Measurements from ENCODE around the gene CCDC170.

Gene CCDC170

GRCh38 chr6:151546941-151547659, 53.3 kb downstream of the CCDC170 start:
- DNase-seq = no peak

GRCh38 chr6:151548201-151548600, 54.4 kb downstream of the CCDC170 start:
- no peak for DNase-seq

GRCh38 chr6:151549790-151550189, 56.0 kb downstream of the CCDC170 start:
- DNase-seq = no peak

- no peak for DNase-seq
Measured at GRCh38 chr6:151550618-151551017, 56.8 kb downstream of the CCDC170 start.

GRCh38 chr6:151551223-151551857, 57.5 kb downstream of the CCDC170 start:
- DNase-seq = no peak

GRCh38 chr6:151553416-151554165, 59.8 kb downstream of the CCDC170 start:
- DNase-seq = no peak

- no peak for DNase-seq
Measured at GRCh38 chr6:151561238-151561637, 67.4 kb downstream of the CCDC170 start.

- DNase-seq = no peak
Measured at GRCh38 chr6:151564654-151565053, 70.8 kb downstream of the CCDC170 start.

- DNase-seq = no peak
Measured at GRCh38 chr6:151565940-151566339, 72.1 kb downstream of the CCDC170 start.

GRCh38 chr6:151566557-151566956, 72.7 kb downstream of the CCDC170 start:
- no peak for DNase-seq

GRCh38 chr6:151576633-151577032, 82.8 kb downstream of the CCDC170 start:
- no peak for DNase-seq

GRCh38 chr6:151577257-151577656, 83.4 kb downstream of the CCDC170 start:
- DNase-seq = no peak

- DNase-seq = no peak
Measured at GRCh38 chr6:151585741-151586140, 91.9 kb downstream of the CCDC170 start.

GRCh38 chr6:151589667-151590066, 95.8 kb downstream of the CCDC170 start:
- DNase-seq = no peak

GRCh38 chr6:151590742-151591141, 96.9 kb downstream of the CCDC170 start:
- no peak for DNase-seq

GRCh38 chr6:151592449-151593159, 98.8 kb downstream of the CCDC170 start:
- no peak for DNase-seq

GRCh38 chr6:151609146-151609902, 115.5 kb downstream of the CCDC170 start:
- no peak for DNase-seq

GRCh38 chr6:151610326-151610725, 116.5 kb downstream of the CCDC170 start:
- DNase-seq = no peak

GRCh38 chr6:151614630-151615029, 120.8 kb downstream of the CCDC170 start:
- no peak for DNase-seq

- no peak for DNase-seq
Measured at GRCh38 chr6:151616091-151616513, 122.3 kb downstream of the CCDC170 start.

- no peak for DNase-seq
Measured at GRCh38 chr6:151616600-151616999, 122.8 kb downstream of the CCDC170 start.

GRCh38 chr6:151617539-151617938, 123.7 kb downstream of the CCDC170 start:
- no peak for DNase-seq

Data from NCI-H146 (cell line).